ENCODE data around the gene TFEC.
"Not testable (repeated sequence)": the region's sequence is repeated elsewhere in the genome, so short reads cannot be mapped to it uniquely, and the experiment has no call there.

TFEC gene

DNA sequence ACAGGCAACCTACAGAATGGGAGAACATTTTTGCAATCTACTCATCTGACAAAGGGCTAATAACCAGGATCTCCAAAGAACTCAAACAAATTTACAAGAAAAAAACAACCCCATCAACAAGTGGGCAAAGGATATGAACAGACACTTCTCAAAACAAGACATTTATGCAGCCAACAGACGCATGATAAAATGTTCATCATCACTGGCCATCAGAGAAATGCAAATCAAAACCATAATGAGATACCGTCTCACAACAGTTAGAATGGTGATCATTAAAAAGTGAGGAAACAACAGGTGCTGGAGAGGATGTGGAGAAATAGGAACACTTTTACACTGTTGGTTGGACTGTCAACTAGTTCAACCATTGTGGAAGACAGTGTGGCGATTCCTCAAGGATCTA, 100.8 kb downstream of the TFEC start:
- DNase-seq (ENCODE audit: low spot score): not testable (repeated sequence)

DNA sequence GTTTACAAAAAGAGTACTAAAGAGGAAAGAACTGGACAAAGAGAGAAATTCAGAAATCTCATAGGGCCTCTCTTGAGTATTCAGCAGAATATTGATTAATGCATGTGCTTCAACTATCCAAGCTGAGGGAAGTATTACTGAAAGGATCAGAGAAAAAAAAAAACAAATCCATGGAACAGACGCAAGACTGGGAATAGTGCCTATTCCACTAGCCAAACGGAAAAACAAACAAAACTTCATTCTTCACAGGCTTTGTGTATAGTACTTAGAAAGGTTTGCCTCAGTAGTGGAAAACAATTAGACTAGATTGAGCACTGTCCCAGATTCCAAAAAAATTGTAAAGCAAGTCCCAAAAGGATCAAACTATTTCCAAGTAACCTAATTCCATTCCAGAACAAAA, 106.2 kb downstream of the TFEC start:
- no peak for DNase-seq (ENCODE audit: low spot score)

- no peak for DNase-seq (ENCODE audit: low spot score)
Observed at GRCh38 chr7:115920367-115920766, 110.2 kb downstream of the TFEC start.

DNA sequence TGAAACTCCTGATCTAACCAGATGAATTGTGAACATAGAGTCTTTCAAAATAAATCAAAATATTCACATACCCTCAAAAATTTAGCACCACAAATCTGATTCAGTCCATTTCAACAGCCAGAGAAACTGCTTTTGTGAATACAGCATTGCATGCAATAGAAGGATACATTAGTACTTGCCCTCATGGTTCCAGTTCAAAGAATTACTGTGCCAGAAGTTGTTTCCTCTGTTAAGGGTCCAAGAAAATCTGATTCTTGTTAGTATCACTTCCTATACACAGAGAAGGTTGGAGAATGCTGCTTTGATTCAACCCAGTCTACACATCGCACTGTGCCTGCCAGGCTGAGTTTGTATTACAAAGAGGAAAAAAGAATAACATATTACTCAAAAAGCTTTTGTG, 115.6 kb downstream of the TFEC start:
- no peak for DNase-seq (ENCODE audit: low spot score)

GRCh38 chr7:115911465-115911864, 119.1 kb downstream of the TFEC start:
- no peak for DNase-seq (ENCODE audit: low spot score)

DNA sequence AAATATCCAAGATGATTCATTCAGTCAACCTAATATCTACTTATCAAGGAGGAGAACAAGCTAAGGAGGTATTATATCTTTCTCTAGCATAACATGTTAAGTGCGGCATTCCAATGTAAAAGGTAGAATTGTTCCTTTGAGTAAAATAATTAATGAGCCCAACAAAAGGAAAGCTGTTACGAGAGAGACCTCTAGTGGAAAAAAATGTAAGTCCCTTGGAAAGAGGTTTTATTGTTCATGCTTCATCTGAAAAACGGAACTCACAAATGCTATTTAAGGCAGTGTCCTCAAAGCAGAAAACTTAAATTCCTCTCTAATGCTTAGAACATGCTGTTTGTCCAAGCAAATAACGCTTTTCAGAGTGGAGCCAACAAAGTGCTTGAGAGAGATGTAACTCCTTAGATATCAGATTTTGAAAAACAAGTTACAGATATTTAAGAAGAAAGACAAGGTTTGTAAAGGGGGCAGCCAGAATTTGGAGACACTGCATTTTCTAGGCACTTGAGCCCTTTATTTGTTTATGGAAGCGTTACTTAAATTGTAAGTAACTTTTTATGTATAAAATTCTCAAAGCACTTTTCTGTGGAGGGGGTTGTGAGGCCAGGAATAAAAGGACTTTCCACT, 119.9 kb downstream of the TFEC start:
- no peak for DNase-seq (ENCODE audit: low spot score)

- DNase-seq (ENCODE audit: low spot score): no peak
Observed at GRCh38 chr7:115906731-115907130, 123.8 kb downstream of the TFEC start.

GRCh38 chr7:115889669-115889984, 140.9 kb downstream of the TFEC start:
- DNase-seq (ENCODE audit: low spot score): no peak

DNA sequence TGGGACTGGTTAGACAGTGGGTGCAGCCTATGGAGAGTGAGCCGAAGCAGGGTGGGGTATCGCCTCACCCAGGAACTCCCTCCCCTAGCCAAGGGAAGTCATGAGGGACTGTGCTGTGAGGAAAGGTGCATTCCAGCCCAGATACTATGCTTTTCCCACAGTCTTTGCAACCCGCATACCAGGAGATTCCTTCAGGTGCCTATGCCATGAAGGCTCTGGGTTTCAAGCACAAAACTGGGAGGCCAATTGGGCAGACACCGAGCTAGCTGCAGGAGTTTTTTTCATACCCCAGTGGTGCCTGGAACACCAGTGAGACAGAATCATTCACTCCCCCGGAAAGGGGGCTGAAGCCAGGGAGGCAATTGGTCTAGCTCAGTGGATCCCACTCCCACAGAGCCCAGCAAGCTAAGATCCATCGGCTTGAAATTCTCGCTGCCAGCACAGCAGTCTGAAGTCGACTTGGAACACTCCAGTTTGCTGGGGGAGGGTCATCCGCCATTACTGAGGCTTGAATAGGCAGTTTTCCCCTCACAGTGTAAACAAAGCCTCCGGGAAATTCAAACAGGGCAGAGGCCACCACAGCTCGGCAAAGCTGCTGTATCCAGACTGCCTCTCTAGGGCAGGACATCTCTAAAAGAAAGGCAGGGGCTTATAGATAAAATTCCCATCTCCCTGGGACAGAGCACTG, 141.4 kb downstream of the TFEC start:
- DNase-seq (ENCODE audit: low spot score): no peak

DNA sequence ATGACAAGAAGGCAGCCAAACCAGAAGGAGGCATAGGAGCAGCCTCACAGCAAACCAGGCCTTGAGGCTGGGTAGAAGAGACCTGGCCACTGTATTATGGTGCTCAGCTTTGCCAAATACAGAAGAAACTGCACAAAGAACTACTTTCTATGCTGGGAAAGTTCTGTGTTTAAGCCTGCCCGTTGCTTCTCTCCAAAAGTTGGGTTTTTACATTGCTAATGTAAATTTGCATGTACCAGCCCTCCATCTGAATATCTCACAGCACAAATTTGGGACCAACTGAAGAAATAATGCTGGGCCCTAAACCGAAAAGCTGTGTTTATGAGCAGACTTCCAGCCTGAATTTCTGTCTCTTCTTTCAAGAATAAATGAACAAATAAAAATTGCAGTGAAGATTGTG, 145.0 kb downstream of the TFEC start:
- DNase-seq (ENCODE audit: low spot score): no peak

Measured in ecto neural progenitor cell (in vitro differentiated cells).